Mesothelial cell of epicardium (in vitro differentiated cells): ENCODE results near the gene HAGHL. TPM values are rescaled to one million over a fixed set of nuclear protein-coding genes. Genes with fewer than 3 reads are reported as not detected.

Experiments used
- DNase-seq, 2 experiments: peaks; one replicate each; pipeline ENCODE4 v3.0.0; 2021; ENCODE audit warnings: low spot score in 2 of 2; ENCODE audit not compliant: unreplicated experiment in 2 of 2
- H3K27ac Mint-ChIP-seq: 2 replicates; pipeline ENCODE4 v1.8.0; 2021; ENCODE audit warnings: mixed read lengths
- H3K27me3 Mint-ChIP-seq: 2 replicates; pipeline ENCODE4 v1.8.0; 2021; ENCODE audit warnings: low read depth, mixed read lengths
- H3K36me3 Mint-ChIP-seq: 2 replicates; pipeline ENCODE4 v1.8.0; 2021; ENCODE audit warnings: mixed read lengths
- H3K4me1 Mint-ChIP-seq: 2 replicates; pipeline ENCODE4 v1.8.0; 2021; ENCODE audit warnings: mixed read lengths
- H3K4me3 Mint-ChIP-seq: 2 replicates; pipeline ENCODE4 v1.8.0; 2021; ENCODE audit warnings: mild to moderate bottlenecking, moderate library complexity, mixed read lengths
- H3K9me3 Mint-ChIP-seq: 2 replicates; pipeline ENCODE4 v1.8.0; 2021; ENCODE audit warnings: mixed read lengths
- CTCF ChIP-seq: fragments of 200-600 bp; sonication (generic); IDR thresholded peaks from one replicate; pipeline ENCODE4 v1.5.0; 2021; ENCODE audit warnings: antibody characterized with exemption; ENCODE audit not compliant: unreplicated experiment
- total RNA-seq: library from RNA; stranded (reverse); gene quantifications from 3 replicates; pipeline ENCODE4 v1.2.1, GENCODE V29; 2021

HAGHL gene, protein sequence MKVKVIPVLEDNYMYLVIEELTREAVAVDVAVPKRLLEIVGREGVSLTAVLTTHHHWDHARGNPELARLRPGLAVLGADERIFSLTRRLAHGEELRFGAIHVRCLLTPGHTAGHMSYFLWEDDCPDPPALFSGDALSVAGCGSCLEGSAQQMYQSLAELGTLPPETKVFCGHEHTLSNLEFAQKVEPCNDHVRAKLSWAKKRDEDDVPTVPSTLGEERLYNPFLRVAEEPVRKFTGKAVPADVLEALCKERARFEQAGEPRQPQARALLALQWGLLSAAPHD
- total RNA-seq: 6.4 to 8.6 TPM (median 7.4 TPM) in 3 replicates

- no peak within 1 kb of the TSS for H3K27ac Mint-ChIP-seq
- no peaks in the 10 kb centered on the region for H3K36me3 Mint-ChIP-seq
- H3K4me3 Mint-ChIP-seq: peak within 1 kb of the TSS; percentile 60
- no peak for TF ChIP-seq CTCF
- no peaks in the 10 kb centered on the region for H3K4me1 Mint-ChIP-seq
- no peaks in the 10 kb centered on the region for H3K9me3 Mint-ChIP-seq
- DNase-seq: no peak
- peaks cover 18% of the 10 kb centered on the region for H3K27me3 Mint-ChIP-seq
Observed at GRCh38 chr16:726438-727290, at the start of gene HAGHL, which contains the start of gene CCDC78. Gene HAGHL (plus strand): TSS chr16:727106. CDS start chr16:727510, 404 bp downstream. Gene CCDC78 (minus strand): TSS chr16:726443. CDS start chr16:726367, 76 bp downstream.

GRCh38 chr16:677316-678190, 49.4 kb upstream of the HAGHL start:
- H3K4me3 Mint-ChIP-seq: no peak overlapping the region
- peaks cover 10% of the 10 kb centered on the region for H3K27me3 Mint-ChIP-seq
- no peak for DNase-seq
- no peak for TF ChIP-seq CTCF
- peaks cover 17% of the 10 kb centered on the region for H3K4me1 Mint-ChIP-seq
- peaks cover 8% of the 10 kb centered on the region for H3K36me3 Mint-ChIP-seq
- no peaks in the 10 kb centered on the region for H3K9me3 Mint-ChIP-seq
- H3K27ac Mint-ChIP-seq: no peak overlapping the region

DNA sequence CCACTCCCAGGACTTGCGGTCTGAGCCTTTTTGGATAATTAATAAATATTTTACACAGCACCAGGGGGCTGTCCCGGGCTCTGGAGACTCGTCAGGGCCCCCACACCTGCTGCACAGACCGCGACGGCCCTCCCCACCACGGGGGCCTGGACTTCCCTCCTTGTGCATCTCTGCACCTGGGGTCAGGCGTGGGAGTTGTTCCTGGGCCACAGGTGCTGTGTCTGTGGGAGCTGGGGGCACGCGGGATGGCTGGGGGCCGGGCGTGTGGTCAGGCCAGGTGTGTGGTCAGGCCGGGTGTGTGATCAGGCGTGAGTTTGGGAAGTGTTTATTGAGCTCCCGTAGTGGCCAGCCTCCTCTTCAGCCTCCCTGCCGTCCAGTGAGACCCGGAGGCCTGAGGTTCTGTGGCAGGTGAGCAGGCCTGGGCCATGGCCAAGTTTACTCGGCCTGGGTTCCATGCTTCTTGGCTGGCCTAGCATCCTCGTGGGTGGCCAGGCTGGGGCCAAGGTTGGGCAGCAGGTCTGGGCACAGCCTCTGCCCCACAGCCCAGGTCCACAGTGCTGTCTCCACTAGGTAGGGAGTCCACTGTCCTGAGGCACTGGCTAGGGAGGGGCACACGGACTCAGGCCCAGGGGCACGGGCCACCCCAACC, 48.6 kb upstream of the HAGHL start:
- Mint-ChIP-seq H3K27ac (no peak overlapping the region), H3K9me3 (no peaks in the 10 kb centered on the region), H3K36me3 (peaks cover 9% of the 10 kb centered on the region), H3K4me1 (peaks cover 19% of the 10 kb centered on the region), H3K27me3 (peaks cover 10% of the 10 kb centered on the region), H3K4me3 (no peak overlapping the region)
- TF ChIP-seq CTCF: no peak
- DNase-seq: no peak

DNA sequence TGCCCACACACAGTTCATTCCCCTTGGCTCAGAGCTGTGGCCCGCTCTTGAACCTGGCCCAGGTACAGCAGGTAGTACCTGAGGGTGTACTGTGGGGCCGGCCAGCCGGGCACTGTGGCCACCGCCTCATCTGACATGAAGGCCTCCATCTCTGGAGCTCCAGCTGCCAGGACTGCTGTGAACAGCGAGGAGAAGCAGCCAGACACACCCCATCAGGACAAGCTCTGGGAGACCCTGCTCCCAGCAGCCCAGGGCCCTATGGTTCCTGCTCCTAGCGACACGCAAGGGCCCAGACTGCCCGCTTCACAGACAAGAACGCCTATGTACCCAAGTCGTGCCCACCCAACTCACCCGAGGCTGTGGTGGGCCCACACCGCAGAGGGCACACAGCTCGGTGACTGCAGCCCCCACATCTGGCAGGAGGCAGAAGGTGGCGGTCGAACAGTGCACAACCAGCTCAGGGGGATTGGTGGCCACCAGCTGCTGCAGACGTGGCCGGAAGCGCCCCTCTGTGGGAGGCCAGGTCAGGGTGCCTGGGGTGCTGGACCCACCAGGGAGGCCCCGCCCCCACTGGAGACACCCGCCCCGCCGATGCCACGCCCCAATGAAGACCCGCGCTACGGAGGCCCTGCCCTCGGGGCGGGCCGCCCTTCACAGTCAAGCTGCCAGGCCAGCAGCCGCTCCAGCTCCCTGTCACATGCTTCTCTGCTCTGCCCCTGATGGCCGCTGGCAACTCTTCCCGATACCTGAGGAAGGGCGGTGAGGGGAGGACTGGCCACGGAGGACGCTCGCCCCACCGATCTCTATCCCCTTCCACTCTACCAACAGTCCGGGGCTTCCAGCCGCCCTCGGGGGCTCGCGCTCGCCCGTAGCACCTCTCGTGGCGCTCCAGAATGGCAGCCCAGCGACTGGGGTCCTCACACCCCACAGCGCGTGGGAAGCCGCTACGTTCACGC, 47.8 kb upstream of the HAGHL start:
- peak in 1 of 2 experiments; percentile 73 for DNase-seq

More for the DNA sequence above, 47.8 kb upstream of the HAGHL start:
- Mint-ChIP-seq H3K27me3 (peaks cover 10% of the 10 kb centered on the region), H3K36me3 (peaks cover 9% of the 10 kb centered on the region), H3K27ac (peak overlapping the region; percentile 86), H3K4me3 (peak overlapping the region; percentile 69), H3K4me1 (peaks cover 19% of the 10 kb centered on the region), H3K9me3 (no peaks in the 10 kb centered on the region)
- no peak for TF ChIP-seq CTCF
